ENCODE measurements around the gene ITPR3. TPM values are rescaled to one million over a fixed set of nuclear protein-coding genes. Genes with fewer than 3 reads are reported as not detected.

Gene ITPR3
- total and polyA plus RNA-seq, 2 of the 13 experiments (the other 11 are each of a cell fraction or from before 2014, with no cell fraction given), result 3.8 to 21.4 TPM

DNA sequence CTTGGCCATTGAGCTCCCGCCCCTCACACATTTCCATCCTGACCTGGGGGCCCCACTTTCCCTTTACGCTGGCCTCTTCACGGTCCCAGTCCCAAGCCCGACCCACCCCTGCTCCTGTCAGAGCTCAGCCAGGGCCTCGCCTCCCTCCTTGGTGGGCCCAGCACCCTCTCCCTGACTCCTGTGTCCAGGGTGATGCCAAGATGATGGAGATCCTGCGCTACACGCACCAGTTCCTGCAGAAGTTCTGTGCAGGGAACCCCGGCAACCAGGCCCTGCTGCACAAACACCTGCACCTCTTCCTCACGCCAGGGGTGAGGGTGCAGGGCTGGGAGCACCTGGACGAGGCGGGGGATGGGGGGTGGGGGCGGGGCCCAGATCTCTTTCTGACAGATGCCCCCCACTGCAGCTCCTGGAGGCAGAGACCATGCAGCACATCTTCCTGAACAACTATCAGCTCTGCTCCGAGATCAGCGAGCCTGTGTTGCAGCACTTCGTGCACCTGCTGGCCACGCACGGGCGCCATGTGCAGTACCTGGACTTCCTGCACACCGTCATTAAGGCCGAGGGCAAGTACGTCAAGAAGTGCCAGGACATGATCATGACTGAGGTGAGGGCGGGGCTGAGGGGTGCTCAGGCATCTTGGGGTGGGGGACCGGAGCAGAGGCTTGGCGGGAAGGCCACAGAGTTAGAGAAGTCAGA lies 57.3 kb downstream of the ITPR3 start (continued):
- TF ChIP-seq, protein P1, sequence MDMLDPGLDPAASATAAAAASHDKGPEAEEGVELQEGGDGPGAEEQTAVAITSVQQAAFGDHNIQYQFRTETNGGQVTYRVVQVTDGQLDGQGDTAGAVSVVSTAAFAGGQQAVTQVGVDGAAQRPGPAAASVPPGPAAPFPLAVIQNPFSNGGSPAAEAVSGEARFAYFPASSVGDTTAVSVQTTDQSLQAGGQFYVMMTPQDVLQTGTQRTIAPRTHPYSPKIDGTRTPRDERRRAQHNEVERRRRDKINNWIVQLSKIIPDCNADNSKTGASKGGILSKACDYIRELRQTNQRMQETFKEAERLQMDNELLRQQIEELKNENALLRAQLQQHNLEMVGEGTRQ (IDR thresholded peaks at IDR 0.05; ENCODE audit: low read depth, low read length), result no peak
- TF ChIP-seq, protein P1 (CRISPR knock-in tag; IDR thresholded peaks at IDR 0.05; ENCODE audit: borderline replicate concordance), result no peak

DNA sequence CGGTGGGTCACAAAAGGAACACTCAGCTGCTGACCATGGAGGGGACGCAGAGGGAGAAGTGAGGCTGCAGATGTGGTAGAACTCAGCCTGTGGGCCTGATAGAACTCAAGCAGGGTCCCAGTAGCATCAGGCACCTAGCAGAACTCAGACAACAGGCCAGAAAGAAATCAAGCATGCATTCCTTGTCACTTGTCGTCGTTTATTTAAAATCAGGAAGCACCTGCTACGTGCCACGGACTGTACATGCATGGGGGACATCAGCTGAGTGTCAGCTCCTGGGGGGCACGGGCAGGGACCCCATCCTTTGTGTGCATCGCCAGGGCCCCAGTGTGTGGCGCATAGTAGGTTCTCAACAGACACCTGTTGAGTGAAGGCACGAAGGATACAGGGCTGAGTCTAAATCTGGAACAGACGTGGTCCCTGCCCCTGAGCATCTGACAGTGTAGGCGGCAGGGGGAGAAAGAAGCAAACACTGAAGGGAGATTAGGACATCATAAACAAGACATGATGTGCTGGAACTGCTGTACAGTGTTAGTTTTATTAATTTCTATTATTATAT lies 57.9 kb downstream of the ITPR3 start:
- DNase-seq (ENCODE audit: low spot score), result no peak
- no peak for TF ChIP-seq FOXK2 (IDR thresholded peaks at IDR 0.05)
- no peak for TF ChIP-seq RXRA (CRISPR knock-in tag; IDR thresholded peaks at IDR 0.05)
- no peak for TF ChIP-seq NPAS2 (CRISPR knock-in tag; IDR thresholded peaks at IDR 0.05; ENCODE audit: borderline replicate concordance)
- no peak for TF ChIP-seq ATAD3A (CRISPR knock-in tag; IDR thresholded peaks at IDR 0.05)
- TF ChIP-seq, protein P2, sequence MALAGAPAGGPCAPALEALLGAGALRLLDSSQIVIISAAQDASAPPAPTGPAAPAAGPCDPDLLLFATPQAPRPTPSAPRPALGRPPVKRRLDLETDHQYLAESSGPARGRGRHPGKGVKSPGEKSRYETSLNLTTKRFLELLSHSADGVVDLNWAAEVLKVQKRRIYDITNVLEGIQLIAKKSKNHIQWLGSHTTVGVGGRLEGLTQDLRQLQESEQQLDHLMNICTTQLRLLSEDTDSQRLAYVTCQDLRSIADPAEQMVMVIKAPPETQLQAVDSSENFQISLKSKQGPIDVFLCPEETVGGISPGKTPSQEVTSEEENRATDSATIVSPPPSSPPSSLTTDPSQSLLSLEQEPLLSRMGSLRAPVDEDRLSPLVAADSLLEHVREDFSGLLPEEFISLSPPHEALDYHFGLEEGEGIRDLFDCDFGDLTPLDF (CRISPR knock-in tag; IDR thresholded peaks at IDR 0.05), result no peak
- TF ChIP-seq MAF1 (CRISPR knock-in tag; IDR thresholded peaks at IDR 0.05; ENCODE audit: borderline replicate concordance), result no peak
- TF ChIP-seq, protein P3, sequence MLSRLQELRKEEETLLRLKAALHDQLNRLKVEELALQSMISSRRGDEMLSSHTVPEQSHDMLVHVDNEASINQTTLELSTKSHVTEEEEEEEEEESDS (CRISPR knock-in tag; IDR thresholded peaks at IDR 0.05; ENCODE audit: borderline replicate concordance), result no peak
- no peak for TF ChIP-seq DNMT3B (CRISPR knock-in tag; conservative IDR thresholded peaks at IDR 0.05)
- no peak for TF ChIP-seq ZNF570 (CRISPR knock-in tag; IDR thresholded peaks at IDR 0.05; ENCODE audit: borderline replicate concordance)
- Histone ChIP-seq H3K27me3 (ENCODE audit: control insufficient read depth in 1 of 2, insufficient read depth in 2 of 2, low read length in 2 of 2) (no peaks in the 10 kb centered on the region), H3K9ac (ENCODE audit: insufficient read depth, low read depth, low read length) (no peak overlapping the region), H2AFZ (ENCODE audit: low read length) (no peak overlapping the region), H3K4me2 (ENCODE audit: low read depth, low read length) (no peak overlapping the region), H4K20me1 (ENCODE audit: insufficient read depth, low read length) (no peaks in the 10 kb centered on the region; the same call in 1 of the 2 replicates), H3K4me1 (ENCODE audit: insufficient read depth, low read length) (no peaks in the 10 kb centered on the region), H3K36me3 (replicated peaks in 1 of 2; ENCODE audit: control insufficient read depth in 1 of 2, insufficient read depth in 2 of 2, low read length in 2 of 2) (peaks cover 7 to 8% of the 10 kb centered on the region in 2 experiments; a peak in 2 of 5 replicates), H3K27ac (ENCODE audit: extremely low read length, insufficient read depth, low read length) (no peak overlapping the region), H3K9me3 (ENCODE audit: low read length) (no peaks in the 10 kb centered on the region), H3K79me2 (ENCODE audit: insufficient read depth, low read length) (no peaks in the 10 kb centered on the region), H3K4me3 (replicated peaks in 1 of 3; ENCODE audit: insufficient read depth in 1 of 3, low read depth in 2 of 3, low read length in 3 of 3) (no peak overlapping the region)
- ATAC-seq, result no peak
- intact Hi-C loops (cut with micrococcal nuclease; ENCODE audit: unreplicated experiment) (no loop called here), in situ Hi-C loops (cut with HindIII; ENCODE audit: extremely low pct_ligation_motif_present, low pct_unique_long_range_greater_than_20kb) (no loop called here)
- POLR2A ChIA-PET, result no interaction called here
- FAIRE-seq, result no peak
- CTCF ChIA-PET (ENCODE audit: low intra/inter-chr PET ratio, low total read pairs), result no interaction called here
- BruUV-seq (replicated peaks), result no TSS peak
- WGBS (ENCODE audit: low lambda C conversion rate), result 94% methylated on average over 12 of the region's 12 CpGs

All from HepG2 (cell line).